Left forelimb (tissue), 1 donor: ENCODE measurements around the gene HSF2BP.
"Not testable (repeated sequence)": the region's sequence is repeated elsewhere in the genome, so short reads cannot be mapped to it uniquely, and the experiment has no call there.

Source experiments
- DNase-seq: peaks from one replicate; pipeline ENCODE4 v3.0.0-alpha.2; 2018; ENCODE audit warnings: low spot score

HSF2BP gene

GRCh38 chr21:43597540-43598250 lies 61.6 kb downstream of the HSF2BP start:
- no peak for DNase-seq

- no peak for DNase-seq
Observed at GRCh38 chr21:43597052-43597451, 62.2 kb downstream of the HSF2BP start.

- DNase-seq = no peak
Observed at GRCh38 chr21:43596616-43597015, 62.7 kb downstream of the HSF2BP start.

- not testable (repeated sequence) for DNase-seq
Observed at GRCh38 chr21:43595769-43596168, 63.5 kb downstream of the HSF2BP start.

GRCh38 chr21:43593078-43593477 lies 66.2 kb downstream of the HSF2BP start:
- DNase-seq = no peak

- DNase-seq = no peak
Observed at GRCh38 chr21:43591571-43591970, 67.7 kb downstream of the HSF2BP start.

GRCh38 chr21:43590194-43590593 lies 69.1 kb downstream of the HSF2BP start:
- DNase-seq = no peak

- DNase-seq = no peak
Observed at GRCh38 chr21:43588957-43589356, 70.3 kb downstream of the HSF2BP start.

GRCh38 chr21:43585924-43586413 lies 73.3 kb downstream of the HSF2BP start:
- DNase-seq = no peak

GRCh38 chr21:43585514-43585913 lies 73.8 kb downstream of the HSF2BP start:
- no peak for DNase-seq

- no peak for DNase-seq
Observed at GRCh38 chr21:43581453-43581852, 77.8 kb downstream of the HSF2BP start.

- DNase-seq = no peak
Observed at GRCh38 chr21:43578677-43579303, 80.5 kb downstream of the HSF2BP start.

GRCh38 chr21:43575473-43575844 lies 83.8 kb downstream of the HSF2BP start:
- DNase-seq = no peak

GRCh38 chr21:43574741-43575472 lies 84.4 kb downstream of the HSF2BP start:
- no peak for DNase-seq

- DNase-seq = no peak
Observed at GRCh38 chr21:43573921-43574320, 85.4 kb downstream of the HSF2BP start.

GRCh38 chr21:43572446-43572845 lies 86.8 kb downstream of the HSF2BP start:
- DNase-seq = no peak

- DNase-seq = no peak
Observed at GRCh38 chr21:43571976-43572375, 87.3 kb downstream of the HSF2BP start.

- DNase-seq = not testable (repeated sequence)
Observed at GRCh38 chr21:43570195-43570594, 89.1 kb downstream of the HSF2BP start.

GRCh38 chr21:43562451-43562850 lies 96.8 kb downstream of the HSF2BP start:
- DNase-seq = not testable (repeated sequence)

GRCh38 chr21:43540561-43540960 lies 118.7 kb downstream of the HSF2BP start:
- DNase-seq = not testable (repeated sequence)

GRCh38 chr21:43522495-43523131 lies 136.7 kb downstream of the HSF2BP start:
- DNase-seq = not testable (repeated sequence)

- DNase-seq = not testable (repeated sequence)
Observed at GRCh38 chr21:43517701-43518100, 141.6 kb downstream of the HSF2BP start.
